Sigmoid colon (tissue), 4 donors: ENCODE results near the gene EHD2.

Experiments
- CTCF ChIP-seq, 4 experiments: fragments of 450-650 bp in 3 of 4; fragments of 200-600 bp in 1 of 4; IDR thresholded peaks; one replicate each; pipeline ENCODE4 v1.5.1; 2016 to 2019; ENCODE audit warnings: antibody characterized with exemption in 4 of 4, mild to moderate bottlenecking in 3 of 4, moderate library complexity in 2 of 4
- EP300 ChIP-seq, 4 donors: sonication (generic); formaldehyde crosslinking; IDR thresholded peaks; one replicate each; pipeline ENCODE4 v1.6.1; 2017; ENCODE audit warnings: antibody characterized with exemption in 4 of 4

GRCh38 chr19:47755762-47756626 lies 42.8 kb downstream of the EHD2 start:
- TF ChIP-seq CTCF (IDR thresholded peaks at IDR 0.05) (no peak), EP300 (IDR thresholded peaks at IDR 0.05) (no peak)
